Neuronal stem cell (in vitro differentiated cells): Measurements from ENCODE around the gene PPIC.

ENCODE experiments used
- DNase-seq: peaks from one replicate; pipeline ENCODE4 v3.0.0-alpha.2; 2013; ENCODE audit warnings: low spot score
- H2AFZ ChIP-seq: one replicate; pipeline ENCODE4 v1.6.1; 2013; ENCODE audit warnings: mild to moderate bottlenecking, low read length, inconsistent platforms
- H2AK5ac ChIP-seq: 2 replicates; pipeline ENCODE4 v1.6.1; 2013; ENCODE audit warnings: low read depth, mild to moderate bottlenecking, inconsistent platforms, low read length, moderate library complexity, mixed read lengths
- H2BK120ac ChIP-seq: 2 replicates; pipeline ENCODE4 v1.6.1; 2013; ENCODE audit warnings: low read depth, mild to moderate bottlenecking, inconsistent platforms, low read length, moderate library complexity, mixed read lengths
- H2BK12ac ChIP-seq: one replicate; pipeline ENCODE4 v1.6.1; 2013; ENCODE audit warnings: low read length, inconsistent platforms
- H2BK15ac ChIP-seq: 2 replicates; pipeline ENCODE4 v1.6.1; 2013; ENCODE audit warnings: mild to moderate bottlenecking, low read length, inconsistent platforms, mixed read lengths
- H2BK5ac ChIP-seq: one replicate; pipeline ENCODE4 v1.6.1; 2013; ENCODE audit warnings: inconsistent platforms, mild to moderate bottlenecking, low read length, moderate library complexity
- H3K14ac ChIP-seq: one replicate; pipeline ENCODE4 v1.6.1; 2013; ENCODE audit warnings: low read length, inconsistent platforms
- H3K18ac ChIP-seq: 2 replicates; pipeline ENCODE4 v1.6.1; 2013; ENCODE audit warnings: low read length, inconsistent platforms
- H3K23ac ChIP-seq: 2 replicates; pipeline ENCODE4 v1.6.1; 2013; ENCODE audit warnings: low read depth, mild to moderate bottlenecking, mixed read lengths, low read length, inconsistent platforms; ENCODE audit not compliant: poor library complexity
- H3K27ac ChIP-seq: replicated peaks from 3 replicates; pipeline ENCODE4 v1.5.1; 2013; ENCODE audit warnings: low read length, inconsistent platforms
- H3K27me3 ChIP-seq, 3 experiments: 2 replicates each; pipeline ENCODE4 v1.6.1; 2013; ENCODE audit warnings: low read length in 3 of 3, mild to moderate bottlenecking in 2 of 3, inconsistent platforms in 1 of 3, low read depth in 1 of 3, mixed read lengths in 1 of 3, moderate library complexity in 1 of 3; ENCODE audit not compliant: control insufficient read depth in 3 of 3, insufficient read depth in 3 of 3
- H3K36me3 ChIP-seq, 2 donors: replicated peaks in 1 of 2; 2 replicates each; pipeline ENCODE4 v1.6.1; 2013; ENCODE audit warnings: low read length in 2 of 2; ENCODE audit not compliant: control insufficient read depth in 2 of 2, insufficient read depth in 2 of 2
- H3K4ac ChIP-seq: 2 replicates; pipeline ENCODE4 v1.6.1; 2013; ENCODE audit warnings: inconsistent platforms, mild to moderate bottlenecking, low read length, moderate library complexity
- H3K4me1 ChIP-seq, 2 donors: 1 replicate in 1 of 2; 2 replicates in 1 of 2; pipeline ENCODE4 v1.6.1; 2013; ENCODE audit warnings: low read length in 2 of 2, low read depth in 1 of 2; ENCODE audit not compliant: control insufficient read depth in 2 of 2, insufficient read depth in 1 of 2
- H3K4me2 ChIP-seq: one replicate; pipeline ENCODE4 v1.6.1; 2013; ENCODE audit warnings: mild to moderate bottlenecking, low read length, inconsistent platforms; ENCODE audit not compliant: insufficient read depth, poor library complexity, severe bottlenecking
- H3K4me3 ChIP-seq, 2 donors: 2 replicates each; pipeline ENCODE4 v1.5.1; 2013; ENCODE audit warnings: low read length in 2 of 2, mild to moderate bottlenecking in 2 of 2, inconsistent platforms in 1 of 2, moderate library complexity in 1 of 2
- H3K79me1 ChIP-seq: one replicate; pipeline ENCODE4 v1.6.1; 2013; ENCODE audit warnings: low read depth, mild to moderate bottlenecking, inconsistent platforms, low read length, moderate library complexity
- H3K9ac ChIP-seq: one replicate; pipeline ENCODE4 v1.6.1; 2013; ENCODE audit warnings: mild to moderate bottlenecking, low read depth, low read length, inconsistent platforms; ENCODE audit not compliant: poor library complexity
- H3K9me3 ChIP-seq, 2 donors: replicated peaks in 1 of 2; 2 replicates each; pipeline versions ENCODE3 to v1.6.1; 2013; ENCODE audit warnings: low read length in 2 of 2, mild to moderate bottlenecking in 2 of 2, inconsistent platforms in 1 of 2, low read depth in 1 of 2, mixed read lengths in 1 of 2, moderate library complexity in 1 of 2; ENCODE audit not compliant: control insufficient read depth in 2 of 2, insufficient read depth in 1 of 2
- H4K8ac ChIP-seq: one replicate; pipeline ENCODE4 v1.6.1; 2013; ENCODE audit warnings: low read depth, mild to moderate bottlenecking, inconsistent platforms, low read length, moderate library complexity
- H4K91ac ChIP-seq: one replicate; pipeline ENCODE4 v1.6.1; 2013; ENCODE audit warnings: low read length, low read depth, mild to moderate bottlenecking, inconsistent platforms; ENCODE audit not compliant: poor library complexity
- WGBS, 2 donors: extraction: QIAGEN DNeasy Blood & Tissue Kit; methylation state at CpG; one replicate each; pipeline ENCODE4 v1.1.7; 2013; ENCODE audit warnings: missing lambda C conversion rate in 2 of 2, mixed read lengths in 1 of 2; ENCODE audit not compliant: insufficient read length in 2 of 2, insufficient replicate concordance in 1 of 2; ENCODE audit errors: extremely low coverage in 2 of 2; 5-methylcytosine and 5-hydroxymethylcytosine counted together

Gene PPIC

DNA sequence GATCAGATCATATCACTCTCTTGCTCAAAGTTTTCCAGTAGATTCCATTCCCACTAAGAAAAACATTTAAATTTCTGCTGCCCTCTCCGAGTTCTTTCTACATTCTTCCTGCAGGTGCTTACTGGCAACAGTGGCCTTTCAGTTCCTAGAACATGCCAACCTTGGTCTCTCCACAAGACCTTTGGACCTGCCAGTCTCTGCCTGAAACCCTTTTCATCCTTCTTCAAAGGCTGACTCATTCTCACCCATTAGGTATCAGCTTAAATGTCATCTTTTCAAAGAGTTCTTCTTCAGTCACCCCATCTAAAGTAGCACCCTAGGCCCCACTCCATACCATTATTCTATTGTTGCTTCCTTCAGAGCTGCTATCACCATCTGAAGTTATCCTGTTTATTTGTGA lies 21.8 kb downstream of the PPIC start:
- no peak overlapping the region for H4K8ac ChIP-seq
- no peak overlapping the region for H3K14ac ChIP-seq
- H3K9ac ChIP-seq: no peak overlapping the region
- H2BK5ac ChIP-seq: no peak overlapping the region
- no peak overlapping the region for H3K18ac ChIP-seq
- DNase-seq: no peak
- H3K27me3 ChIP-seq: no peaks in the 10 kb centered on the region
- H2BK12ac ChIP-seq: no peak overlapping the region
- H3K4me1 ChIP-seq: no peaks in the 10 kb centered on the region
- no peak overlapping the region for H4K91ac ChIP-seq
- H3K4ac ChIP-seq: no peak overlapping the region
- H2AFZ ChIP-seq: no peak overlapping the region
- no peak overlapping the region for H2BK15ac ChIP-seq
- H3K23ac ChIP-seq: no peak overlapping the region
- no peak overlapping the region for H3K27ac ChIP-seq
- no peak overlapping the region for H2AK5ac ChIP-seq
- H3K4me3 ChIP-seq: no peak overlapping the region
- no peaks in the 10 kb centered on the region for H3K36me3 ChIP-seq
- no peaks in the 10 kb centered on the region for H3K79me1 ChIP-seq
- no peak overlapping the region for H2BK120ac ChIP-seq
- no CpG with 5 or more reads among the region's 1 CpG for WGBS, 2 donors
- no peak overlapping the region for H3K4me2 ChIP-seq
- no peaks in the 10 kb centered on the region for H3K9me3 ChIP-seq

DNA sequence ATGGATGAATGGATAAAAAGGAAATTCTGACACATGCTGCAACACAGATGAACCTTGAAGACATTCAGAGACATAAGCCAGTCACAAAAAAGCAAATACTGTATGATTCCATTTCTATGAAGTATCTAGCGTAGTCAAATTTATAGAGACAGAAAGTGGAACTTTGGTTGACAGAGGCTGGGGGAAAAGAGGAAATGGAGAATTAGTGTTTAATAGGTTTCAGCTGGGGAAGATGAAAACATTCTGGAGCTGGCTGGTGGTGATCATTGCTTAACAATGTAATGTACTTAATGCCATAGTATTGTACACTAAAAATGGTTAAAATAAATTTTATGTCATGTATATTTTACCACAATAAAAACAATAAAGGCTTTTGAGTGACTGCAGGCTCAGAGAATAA lies 24.2 kb downstream of the PPIC start:
- no peaks in the 10 kb centered on the region for H3K9me3 ChIP-seq
- H4K8ac ChIP-seq: no peak overlapping the region
- no peak overlapping the region for H3K27ac ChIP-seq
- H3K4me1 ChIP-seq: peaks cover 0 to 9% of the 10 kb centered on the region in 2 donors
- no peaks in the 10 kb centered on the region for H3K79me1 ChIP-seq
- H3K23ac ChIP-seq: no peak overlapping the region
- no peaks in the 10 kb centered on the region for H3K36me3 ChIP-seq
- no peak overlapping the region for H4K91ac ChIP-seq
- no CpG with 5 or more reads among the region's 1 CpG for WGBS, 2 donors
- no peak overlapping the region for H2BK12ac ChIP-seq
- H3K18ac ChIP-seq: no peak overlapping the region
- H2AK5ac ChIP-seq: no peak overlapping the region
- no peaks in the 10 kb centered on the region for H3K27me3 ChIP-seq
- H3K14ac ChIP-seq: no peak overlapping the region
- H2BK5ac ChIP-seq: no peak overlapping the region
- H2BK120ac ChIP-seq: no peak overlapping the region
- DNase-seq: no peak
- H3K9ac ChIP-seq: no peak overlapping the region
- H3K4me3 ChIP-seq: no peak overlapping the region
- no peak overlapping the region for H2AFZ ChIP-seq
- no peak overlapping the region for H2BK15ac ChIP-seq
- no peak overlapping the region for H3K4me2 ChIP-seq
- H3K4ac ChIP-seq: no peak overlapping the region

DNA sequence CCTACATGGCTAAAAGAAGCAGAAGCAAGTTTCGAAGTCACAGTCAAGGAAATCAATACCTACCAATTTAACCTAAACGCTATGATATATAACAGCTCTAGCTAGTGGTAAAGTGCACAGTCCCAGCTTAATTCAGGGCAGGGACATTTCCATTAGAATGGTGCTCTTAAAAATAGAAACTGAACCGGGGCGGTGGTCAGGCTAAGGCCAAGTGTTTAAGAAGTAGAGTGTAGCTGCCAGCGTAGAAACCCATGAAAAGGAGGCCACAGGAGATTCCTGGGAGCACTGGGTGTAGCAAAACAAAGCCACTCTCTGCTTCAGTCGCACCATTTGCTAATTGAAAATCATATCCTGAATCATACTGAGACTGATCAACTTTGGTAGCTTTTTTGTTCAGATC lies 28.8 kb downstream of the PPIC start:
- Histone ChIP-seq H2BK120ac (no peak overlapping the region), H2BK15ac (no peak overlapping the region), H3K27me3 (no peaks in the 10 kb centered on the region), H3K9ac (no peak overlapping the region), H3K4ac (no peak overlapping the region), H3K4me3 (no peak overlapping the region), H2BK5ac (no peak overlapping the region), H4K8ac (no peak overlapping the region), H3K14ac (no peak overlapping the region), H2AK5ac (no peak overlapping the region), H3K4me2 (no peak overlapping the region), H3K36me3 (no peaks in the 10 kb centered on the region), H2BK12ac (no peak overlapping the region), H2AFZ (peak overlapping the region; percentile 70), H3K9me3 (no peaks in the 10 kb centered on the region), H4K91ac (no peak overlapping the region), H3K4me1 (peaks cover 0 to 14% of the 10 kb centered on the region in 2 donors), H3K18ac (no peak overlapping the region), H3K23ac (no peak overlapping the region), H3K27ac (no peak overlapping the region), H3K79me1 (no peaks in the 10 kb centered on the region)
- WGBS, 2 donors: no CpG with 5 or more reads among the region's 6 CpGs
- no peak for DNase-seq

DNA sequence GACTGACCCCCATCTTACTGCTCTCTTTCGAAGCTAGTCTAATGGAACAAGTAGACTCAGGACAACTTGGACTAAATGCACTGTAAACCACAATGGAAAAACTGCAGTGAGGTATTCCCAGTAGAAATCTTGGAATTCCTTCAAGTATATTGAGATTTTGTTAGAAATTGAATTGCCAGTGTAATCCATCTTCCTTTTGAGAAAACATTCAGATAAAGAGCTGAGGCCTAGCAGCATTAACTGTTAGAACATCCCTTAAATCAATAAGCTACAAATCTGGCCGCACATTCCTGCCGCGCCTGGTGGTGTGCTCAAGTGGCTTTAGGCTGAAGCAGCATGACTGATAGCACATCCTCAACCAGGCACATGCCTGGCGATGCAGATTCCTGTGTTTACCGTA lies 29.3 kb downstream of the PPIC start:
- H3K18ac ChIP-seq: no peak overlapping the region
- H2BK12ac ChIP-seq: no peak overlapping the region
- no peak overlapping the region for H3K27ac ChIP-seq
- no peak overlapping the region for H3K4me3 ChIP-seq
- no peak overlapping the region for H3K23ac ChIP-seq
- no peak overlapping the region for H2AK5ac ChIP-seq
- H2AFZ ChIP-seq: no peak overlapping the region
- H3K79me1 ChIP-seq: no peaks in the 10 kb centered on the region
- no peak overlapping the region for H3K14ac ChIP-seq
- peaks cover 0 to 14% of the 10 kb centered on the region in 2 donors for H3K4me1 ChIP-seq
- no peak for DNase-seq
- no peak overlapping the region for H2BK15ac ChIP-seq
- H2BK120ac ChIP-seq: no peak overlapping the region
- no CpG with 5 or more reads among the region's 6 CpGs for WGBS, 2 donors
- no peak overlapping the region for H3K4ac ChIP-seq
- no peak overlapping the region for H3K9ac ChIP-seq
- H4K91ac ChIP-seq: no peak overlapping the region
- no peak overlapping the region for H3K4me2 ChIP-seq
- H3K27me3 ChIP-seq: no peaks in the 10 kb centered on the region
- H2BK5ac ChIP-seq: no peak overlapping the region
- H4K8ac ChIP-seq: no peak overlapping the region
- no peaks in the 10 kb centered on the region for H3K9me3 ChIP-seq
- no peaks in the 10 kb centered on the region for H3K36me3 ChIP-seq
